ENCODE results near the gene ARHGEF7.

The ARHGEF7 gene

DNA sequence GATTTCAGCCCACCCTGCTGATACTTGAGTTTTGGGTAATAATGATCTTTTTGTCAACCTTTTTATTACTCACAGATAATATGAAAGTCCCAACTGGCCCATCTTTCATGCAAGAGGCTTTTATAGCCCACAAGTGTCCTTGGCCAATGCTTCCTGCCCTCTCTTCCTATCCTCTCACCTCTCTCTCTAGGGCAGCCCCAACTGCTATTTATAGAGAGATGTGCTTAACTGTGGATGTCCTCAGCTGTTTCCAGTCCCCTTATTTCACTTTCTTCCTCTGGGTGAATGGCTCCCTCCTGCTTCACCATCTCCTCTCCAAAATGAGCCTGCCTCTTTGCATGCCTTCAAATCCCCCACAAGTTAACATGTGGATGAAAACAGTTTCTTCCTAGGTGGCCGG is 27.4 kb downstream of the ARHGEF7 start:
- no peak for TF ChIP-seq GATA3 (IDR thresholded peaks at IDR 0.05; ENCODE audit: low read depth, low read length)
- no peak for TF ChIP-seq GATA2 (IDR thresholded peaks at IDR 0.05; ENCODE audit: low read depth, low read length)

DNA sequence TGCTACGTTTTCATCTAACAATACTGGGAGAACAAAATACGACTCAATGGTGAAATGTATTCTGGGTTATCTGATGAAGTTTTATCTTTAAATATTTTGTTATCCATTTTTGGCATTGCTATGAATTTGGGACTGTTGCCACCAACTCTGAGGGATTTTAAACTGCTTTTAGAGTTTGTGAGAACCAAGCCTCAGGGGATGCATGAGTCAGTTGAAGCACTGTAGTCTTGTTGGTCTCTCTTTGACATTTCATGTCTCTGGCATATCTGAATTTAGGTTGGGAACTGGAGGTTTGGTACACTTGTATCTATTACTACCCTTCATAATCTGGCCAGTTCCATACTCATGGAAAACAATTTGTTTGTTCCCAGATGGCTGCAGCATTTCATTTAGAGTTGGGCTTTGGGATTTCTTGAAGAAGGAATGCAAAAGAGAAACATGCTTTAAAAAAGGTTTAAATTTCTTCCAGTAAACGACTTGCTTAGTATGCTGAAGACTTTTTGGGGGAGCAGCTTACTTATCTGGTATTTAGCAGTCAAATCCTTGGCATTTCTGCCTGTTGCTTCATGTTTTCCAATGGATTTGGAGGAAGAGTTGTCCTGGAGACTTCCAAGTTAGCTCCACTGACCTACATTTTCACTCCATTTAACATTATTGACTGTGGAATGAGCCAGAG is 28.9 kb downstream of the ARHGEF7 start:
- no peak for TF ChIP-seq GATA2 (IDR thresholded peaks at IDR 0.05; ENCODE audit: low read depth, low read length)
- TF ChIP-seq GATA3 (IDR thresholded peaks at IDR 0.05; ENCODE audit: low read depth, low read length): no peak

GRCh38 chr13:111145071-111145470 is 30.0 kb downstream of the ARHGEF7 start:
- TF ChIP-seq GATA3 (IDR thresholded peaks at IDR 0.05; ENCODE audit: low read depth, low read length) (no peak), GATA2 (IDR thresholded peaks at IDR 0.05; ENCODE audit: low read depth, low read length) (no peak)

DNA sequence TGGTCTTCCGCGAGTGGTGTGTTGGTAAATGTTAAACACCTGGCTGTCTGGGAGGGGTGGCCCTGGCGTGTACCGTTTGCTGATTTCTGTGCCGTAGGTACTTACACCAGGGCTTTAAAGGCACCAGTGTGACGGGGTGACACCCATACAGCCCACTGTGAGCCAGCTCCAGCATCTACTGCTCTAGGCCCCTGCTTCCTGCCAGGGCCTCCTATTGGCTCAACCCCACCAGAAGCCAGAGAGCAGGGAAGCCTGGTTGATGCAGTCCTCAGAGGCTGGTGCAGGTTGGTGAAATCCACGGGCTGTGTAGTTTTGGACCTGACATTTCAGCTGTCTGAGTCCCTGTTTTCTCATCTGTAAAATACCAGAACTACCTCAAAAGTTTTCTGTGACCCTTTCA is 30.4 kb downstream of the ARHGEF7 start:
- no peak for TF ChIP-seq GATA2 (IDR thresholded peaks at IDR 0.05; ENCODE audit: low read depth, low read length)

DNA sequence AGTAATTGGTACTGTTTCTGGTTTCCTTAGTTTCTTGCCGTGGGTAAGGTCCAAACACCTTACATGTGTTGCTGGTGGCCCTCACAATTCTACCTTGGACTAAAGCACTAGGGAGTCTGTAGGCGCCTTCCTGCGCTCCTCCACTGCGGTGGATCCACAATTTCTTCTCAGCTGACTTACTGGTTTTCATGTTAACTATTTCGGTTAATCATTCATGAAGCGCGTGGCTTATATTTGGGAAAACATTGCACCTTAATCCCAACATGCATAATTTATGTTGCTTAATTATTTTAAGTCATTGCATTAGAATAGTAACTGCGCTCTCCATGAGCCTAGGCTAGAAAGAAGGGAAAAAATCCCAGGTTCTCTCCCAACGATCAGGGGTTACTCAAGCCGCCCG is 37.7 kb downstream of the ARHGEF7 start:
- no peak for TF ChIP-seq GATA3 (IDR thresholded peaks at IDR 0.05; ENCODE audit: low read depth, low read length)

DNA sequence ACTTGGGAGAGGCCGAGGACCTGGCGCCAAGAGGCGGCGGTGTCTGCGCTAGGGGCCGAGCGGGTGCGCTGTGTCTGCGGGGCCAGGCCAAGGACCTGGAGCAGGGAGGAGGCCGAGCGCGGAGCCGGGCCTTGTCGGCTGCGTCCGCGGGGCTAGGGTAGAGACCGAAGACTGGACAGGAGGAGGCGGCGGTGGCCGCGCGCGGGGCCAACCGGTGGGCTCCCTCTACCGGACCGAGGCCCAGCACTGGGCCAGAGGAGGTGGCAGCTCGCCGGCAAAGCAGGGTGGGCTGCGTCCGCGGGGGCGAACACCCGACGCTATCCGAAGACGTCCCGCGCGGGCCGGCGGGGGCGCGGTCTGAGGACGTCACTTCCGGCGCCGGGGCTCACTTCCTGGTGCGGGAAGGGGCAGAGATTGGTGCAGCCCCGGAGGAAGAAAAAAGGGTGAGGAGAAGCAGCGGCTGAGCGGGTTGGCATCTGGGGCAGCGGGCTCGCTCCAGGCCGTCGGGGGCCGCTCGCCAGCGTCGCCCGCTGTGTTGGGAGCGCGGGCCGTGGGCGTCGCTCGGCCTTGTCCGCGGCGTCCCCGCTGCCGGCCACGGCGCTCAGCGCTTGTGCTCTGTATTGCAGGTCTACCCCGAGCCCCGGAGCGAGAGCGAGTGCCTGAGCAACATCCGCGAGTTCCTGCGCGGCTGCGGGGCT is 38.3 kb downstream of the ARHGEF7 start:
- TF ChIP-seq GATA3 (IDR thresholded peaks at IDR 0.05; ENCODE audit: low read depth, low read length) (no peak), GATA2 (IDR thresholded peaks at IDR 0.05; ENCODE audit: low read depth, low read length) (no peak)

- TF ChIP-seq GATA3 (IDR thresholded peaks at IDR 0.05; ENCODE audit: low read depth, low read length) (no peak), GATA2 (IDR thresholded peaks at IDR 0.05; ENCODE audit: low read depth, low read length) (no peak; the same call in 1 of the 2 replicates)
Measured at GRCh38 chr13:111153977-111154332, 38.8 kb downstream of the ARHGEF7 start.

- TF ChIP-seq GATA3 (IDR thresholded peaks at IDR 0.05; ENCODE audit: low read depth, low read length) (no peak), GATA2 (IDR thresholded peaks at IDR 0.05; ENCODE audit: low read depth, low read length) (no peak)
Measured at GRCh38 chr13:111156421-111156820, 41.3 kb downstream of the ARHGEF7 start.

DNA sequence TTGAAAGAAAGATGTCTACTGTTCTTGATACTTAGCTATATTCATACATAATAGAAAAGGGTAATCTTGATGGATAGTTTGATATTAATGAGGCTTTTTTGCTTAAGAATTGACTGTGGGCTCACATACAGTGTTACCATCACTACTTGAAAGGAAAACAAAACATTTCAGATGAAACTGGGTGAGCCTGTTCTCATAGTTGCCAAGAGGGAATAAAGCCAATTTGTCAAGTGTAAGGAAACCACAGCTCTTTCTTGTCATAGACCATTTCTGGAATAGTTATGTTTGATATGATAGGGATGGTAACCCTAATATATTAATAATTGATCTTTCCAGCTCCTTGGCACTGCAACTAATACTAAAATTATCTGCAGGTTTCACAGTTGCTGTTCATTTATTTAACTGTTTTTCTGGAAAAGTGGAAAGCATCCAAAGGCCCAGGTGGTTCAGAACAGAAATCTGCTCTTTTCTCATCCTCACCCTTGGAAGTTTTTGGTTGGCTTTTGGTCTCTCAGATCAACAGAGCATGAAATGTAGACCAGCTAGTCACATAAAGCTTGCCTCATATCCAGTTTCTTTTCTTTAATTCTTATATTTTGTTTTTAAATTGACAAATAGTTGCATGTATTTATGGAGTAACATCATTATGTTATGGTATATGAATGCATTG is 43.2 kb downstream of the ARHGEF7 start:
- TF ChIP-seq GATA3 (IDR thresholded peaks at IDR 0.05; ENCODE audit: low read depth, low read length) (no peak), GATA2 (IDR thresholded peaks at IDR 0.05; ENCODE audit: low read depth, low read length) (no peak)

- TF ChIP-seq GATA3 (IDR thresholded peaks at IDR 0.05; ENCODE audit: low read depth, low read length): no peak
- no peak for TF ChIP-seq GATA2 (IDR thresholded peaks at IDR 0.05; ENCODE audit: low read depth, low read length)
Measured at GRCh38 chr13:111159362-111160320, 44.5 kb downstream of the ARHGEF7 start.

DNA sequence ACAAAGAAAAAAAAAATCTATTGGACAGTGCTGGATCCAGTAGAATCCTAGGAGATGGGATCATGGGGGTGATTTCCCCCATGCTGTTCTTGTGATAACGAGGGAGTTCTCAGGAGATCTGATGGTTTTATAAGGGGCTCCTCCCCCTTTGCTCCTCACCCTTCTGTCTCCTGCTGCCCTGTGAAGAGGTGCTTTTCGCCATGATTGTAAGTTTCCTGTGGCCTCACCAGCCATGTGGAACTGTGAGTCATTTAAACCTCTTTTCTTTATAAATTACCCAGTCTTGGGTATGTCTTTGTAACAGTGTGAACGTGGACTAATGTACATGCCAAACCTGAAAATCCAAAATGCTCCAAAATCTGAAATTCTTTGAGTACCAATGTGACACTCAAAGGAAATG is 45.5 kb downstream of the ARHGEF7 start:
- TF ChIP-seq GATA2 (IDR thresholded peaks at IDR 0.05; ENCODE audit: low read depth, low read length) (no peak), GATA3 (IDR thresholded peaks at IDR 0.05; ENCODE audit: low read depth, low read length) (no peak)

GRCh38 chr13:111161601-111162600 is 46.8 kb downstream of the ARHGEF7 start:
- TF ChIP-seq GATA3 (IDR thresholded peaks at IDR 0.05; ENCODE audit: low read depth, low read length) (no peak), GATA2 (IDR thresholded peaks at IDR 0.05; ENCODE audit: low read depth, low read length) (no peak)

Data from SH-SY5Y (cell line).